Activated B cell treated with CpG ODN at 0.5 μM for 24 hours (primary cell): ENCODE measurements around the gene KLF2. TPM values are rescaled to one million over a fixed set of nuclear protein-coding genes. Genes with fewer than 3 reads are reported as not detected.

Experiments
- ATAC-seq: fragments of 200-7000 bp; cut with Tn5 transposase; one replicate; pipeline ENCODE4 v1.10.0; 2021; ENCODE audit warnings: low read depth, mild to moderate bottlenecking, moderate library complexity
- CTCF ChIA-PET: fragments of 350-600 bp; sonication (Branson Sonifier 250); formaldehyde crosslinking; loops from one replicate; lab custom pipeline; 2021; ENCODE audit warnings: antibody characterized with exemption; lab: Charles Lee
- POLR2A ChIA-PET: fragments of 350-600 bp; sonication (Branson Sonifier 250); formaldehyde crosslinking; loops from one replicate; lab custom pipeline; 2021; ENCODE audit warnings: antibody characterized with exemption; lab: Charles Lee
- DNase-seq: peaks from one replicate; pipeline ENCODE4 v3.0.0; 2022
- H3K27ac Mint-ChIP-seq: one replicate; pipeline ENCODE4 v1.8.0; 2020; ENCODE audit warnings: mixed read lengths
- H3K27me3 Mint-ChIP-seq: one replicate; pipeline ENCODE4 v1.8.0; 2021; ENCODE audit warnings: mixed read lengths
- H3K36me3 Mint-ChIP-seq: one replicate; pipeline ENCODE4 v1.8.0; 2021; ENCODE audit warnings: low read depth, mixed read lengths
- H3K4me1 Mint-ChIP-seq: one replicate; pipeline ENCODE4 v1.8.0; 2021; ENCODE audit warnings: mixed read lengths
- H3K4me3 Mint-ChIP-seq: one replicate; pipeline ENCODE4 v1.8.0; 2020; ENCODE audit warnings: mild to moderate bottlenecking, mixed read lengths
- H3K9me3 Mint-ChIP-seq: one replicate; pipeline ENCODE4 v1.8.0; 2020; ENCODE audit warnings: mixed read lengths
- CTCF ChIP-seq: fragments of 200-600 bp; IDR thresholded peaks from one replicate; pipeline ENCODE4 v1.8.0; 2022; ENCODE audit warnings: antibody characterized with exemption, mild to moderate bottlenecking
- intact Hi-C: fragments of 100-400 bp; cut with micrococcal nuclease; formaldehyde crosslinking; loops from one replicate; pipeline ENCODE4 v1.15.1; 2024
- total RNA-seq: library from RNA; stranded (reverse); gene quantifications from 2 replicates; pipeline ENCODE4 v1.2.3, GENCODE V29; 2022

Gene KLF2
- total RNA-seq, 1 donor from 2014 or later = 87.6 TPM

GRCh38 chr19:16366056-16366432 lies 41.4 kb downstream of the KLF2 start:
- H3K4me1 Mint-ChIP-seq = peaks cover 31% of the 10 kb centered on the region
- intact Hi-C loops = loop anchor here (1.0 kb wide), 5 partner anchors 11 to 106 kb away; no protein-coding TSS in a partner anchor
- H3K27me3 Mint-ChIP-seq = no peaks in the 10 kb centered on the region
- POLR2A ChIA-PET = interaction anchor here (0.5 to 18.5 kb wide), 24 partner anchors 8 to 947 kb away, joined by 3 to 828 read pairs (median 5); partner anchors contain the start of genes AKAP8L, HSH2D and KLF2
- DNase-seq (no peak), ATAC-seq (peak; percentile 0)
- H3K27ac Mint-ChIP-seq = no peak overlapping the region
- no peak for TF ChIP-seq CTCF
- no peaks in the 10 kb centered on the region for H3K9me3 Mint-ChIP-seq
- peaks cover 15% of the 10 kb centered on the region for H3K36me3 Mint-ChIP-seq
- H3K4me3 Mint-ChIP-seq = no peak overlapping the region
- CTCF ChIA-PET = interaction anchor here (0.6 to 3.6 kb wide), 10 partner anchors 10 to 98 kb away, joined by 3 to 24 read pairs (median 5); no protein-coding TSS in a partner anchor

GRCh38 chr19:16366433-16367260 lies 42.0 kb downstream of the KLF2 start:
- Mint-ChIP-seq H3K36me3 (peaks cover 14% of the 10 kb centered on the region), H3K4me1 (peaks cover 25% of the 10 kb centered on the region), H3K4me3 (no peak overlapping the region), H3K27ac (no peak overlapping the region), H3K27me3 (no peaks in the 10 kb centered on the region), H3K9me3 (no peaks in the 10 kb centered on the region)
- ChIA-PET POLR2A (interaction anchor here (0.5 to 18.5 kb wide), 34 partner anchors 8 to 948 kb away, joined by 3 to 828 read pairs (median 5); partner anchors contain the start of genes AKAP8L, FAM32A, HSH2D and KLF2), CTCF (interaction anchor here (0.6 to 3.6 kb wide), 10 partner anchors 10 to 98 kb away, joined by 3 to 24 read pairs (median 5); no protein-coding TSS in a partner anchor)
- peak; percentile 42 for ATAC-seq
- no peak for TF ChIP-seq CTCF
- DNase-seq = peak; percentile 59
- intact Hi-C loops = loop anchor here (1.0 kb wide), 8 partner anchors 7 to 221 kb away; no protein-coding TSS in a partner anchor

- Mint-ChIP-seq H3K4me3 (no peak overlapping the region), H3K9me3 (no peaks in the 10 kb centered on the region), H3K27ac (no peak overlapping the region), H3K27me3 (no peaks in the 10 kb centered on the region), H3K36me3 (peaks cover 13% of the 10 kb centered on the region), H3K4me1 (peaks cover 19% of the 10 kb centered on the region)
- intact Hi-C loops = loop anchor here (1.0 kb wide), 3 partner anchors 8 to 220 kb away; no protein-coding TSS in a partner anchor
- DNase-seq (no peak), ATAC-seq (peak; percentile 47)
- POLR2A ChIA-PET = interaction anchor here (0.6 to 18.5 kb wide), 29 partner anchors 9 to 527 kb away, joined by 3 to 828 read pairs (median 9); partner anchors contain the start of genes AP1M1, FAM32A, HSH2D and KLF2
- CTCF ChIA-PET = interaction anchor here (0.6 to 3.6 kb wide), 9 partner anchors 16 to 120 kb away, joined by 3 to 24 read pairs (median 5); no protein-coding TSS in a partner anchor
- no peak for TF ChIP-seq CTCF
These were observed 42.6 kb downstream of the KLF2 start for GRCh38 chr19:16367261-16367683.

- ChIA-PET POLR2A (interaction anchor here (0.6 to 18.5 kb wide), 9 partner anchors 10 to 219 kb away, joined by 4 to 828 read pairs (median 63); partner anchors contain the start of gene KLF2), CTCF (interaction anchor here (0.9 to 2.2 kb wide), 4 partner anchors 14 to 122 kb away, joined by 3 to 10 read pairs (median 4); no protein-coding TSS in a partner anchor)
- no peak for TF ChIP-seq CTCF
- ATAC-seq (no peak), DNase-seq (no peak)
- no peaks in the 10 kb centered on the region for H3K9me3 Mint-ChIP-seq
- H3K27ac Mint-ChIP-seq = no peak overlapping the region
- intact Hi-C loops = no loop called here
- H3K27me3 Mint-ChIP-seq = no peaks in the 10 kb centered on the region
- H3K4me3 Mint-ChIP-seq = no peak overlapping the region
- H3K36me3 Mint-ChIP-seq = peaks cover 11% of the 10 kb centered on the region
- peaks cover 12% of the 10 kb centered on the region for H3K4me1 Mint-ChIP-seq
These were observed 44.0 kb downstream of the KLF2 start for GRCh38 chr19:16368385-16369305.
